NT2/D1 (cell line): Measurements from ENCODE around the gene LDLRAD3.

ENCODE experiments used
- SUZ12 ChIP-seq: IDR thresholded peaks from 2 replicates; pipeline ENCODE4 v1.6.1; 2011; ENCODE audit not compliant: insufficient read length, insufficient read depth; ENCODE audit errors: extremely low read depth
- YY1 ChIP-seq: IDR thresholded peaks from 2 replicates; pipeline ENCODE4 v1.6.1; 2011; ENCODE audit not compliant: insufficient read length, insufficient read depth
- ZNF274 ChIP-seq: IDR thresholded peaks from 2 replicates; pipeline ENCODE4 v1.6.1; 2011; ENCODE audit warnings: mild to moderate bottlenecking, low read depth, low read length

DNA sequence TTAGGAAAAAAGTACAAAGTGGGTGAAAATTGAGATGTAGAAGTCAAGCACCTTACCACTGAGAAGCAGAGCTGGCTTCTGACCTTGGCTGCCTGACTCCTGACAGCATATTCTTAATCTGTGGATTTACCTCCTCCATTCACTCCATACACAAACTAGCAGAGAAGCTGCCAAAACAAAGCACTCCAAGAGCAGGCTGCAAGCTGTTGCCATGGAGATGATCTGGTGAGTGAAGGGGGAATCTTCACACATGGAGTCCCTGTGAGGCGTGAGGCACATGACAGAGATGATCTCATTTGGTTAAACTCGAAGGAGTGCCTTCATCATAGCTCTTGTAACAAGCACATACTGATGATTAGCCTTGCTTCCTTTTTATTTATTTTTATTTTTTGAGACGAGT lies 329.2 kb downstream of the LDLRAD3 start:
- TF ChIP-seq SUZ12 (no peak), ZNF274 (no peak), YY1 (no peak)
